Measurements from ENCODE around the gene CDK6.

- TF ChIP-seq, protein P1, sequence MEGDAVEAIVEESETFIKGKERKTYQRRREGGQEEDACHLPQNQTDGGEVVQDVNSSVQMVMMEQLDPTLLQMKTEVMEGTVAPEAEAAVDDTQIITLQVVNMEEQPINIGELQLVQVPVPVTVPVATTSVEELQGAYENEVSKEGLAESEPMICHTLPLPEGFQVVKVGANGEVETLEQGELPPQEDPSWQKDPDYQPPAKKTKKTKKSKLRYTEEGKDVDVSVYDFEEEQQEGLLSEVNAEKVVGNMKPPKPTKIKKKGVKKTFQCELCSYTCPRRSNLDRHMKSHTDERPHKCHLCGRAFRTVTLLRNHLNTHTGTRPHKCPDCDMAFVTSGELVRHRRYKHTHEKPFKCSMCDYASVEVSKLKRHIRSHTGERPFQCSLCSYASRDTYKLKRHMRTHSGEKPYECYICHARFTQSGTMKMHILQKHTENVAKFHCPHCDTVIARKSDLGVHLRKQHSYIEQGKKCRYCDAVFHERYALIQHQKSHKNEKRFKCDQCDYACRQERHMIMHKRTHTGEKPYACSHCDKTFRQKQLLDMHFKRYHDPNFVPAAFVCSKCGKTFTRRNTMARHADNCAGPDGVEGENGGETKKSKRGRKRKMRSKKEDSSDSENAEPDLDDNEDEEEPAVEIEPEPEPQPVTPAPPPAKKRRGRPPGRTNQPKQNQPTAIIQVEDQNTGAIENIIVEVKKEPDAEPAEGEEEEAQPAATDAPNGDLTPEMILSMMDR (IDR thresholded peaks at IDR 0.05) = no peak
- TF ChIP-seq POLR2A (IDR thresholded peaks at IDR 0.05) = no peak
Observed at GRCh38 chr7:92613720-92614119, 222.7 kb downstream of the CDK6 start.

Data from lower leg skin (tissue), 3 donors.